Liver (tissue), 9 donors: Measurements from ENCODE around the gene ATE1. TPM values are rescaled to one million over a fixed set of nuclear protein-coding genes. Genes with fewer than 3 reads are reported as not detected.

Experiments
- DNase-seq: peaks from one replicate; pipeline ENCODE4 v3.0.0-alpha.2; 2017; ENCODE audit warnings: low spot score
- H3K27ac ChIP-seq, 2 donors: one replicate each; pipeline ENCODE4 v1.7.0; 2013; ENCODE audit warnings: inconsistent platforms in 2 of 2, low read length in 2 of 2, control low read depth in 1 of 2, low read depth in 1 of 2, mild to moderate bottlenecking in 1 of 2
- H3K27me3 ChIP-seq, 4 donors: one replicate each; pipeline versions ENCODE4 v1.6.1 to v1.7.0; 2013; ENCODE audit warnings: low read length in 3 of 4, inconsistent platforms in 1 of 4, mild to moderate bottlenecking in 1 of 4, moderate library complexity in 1 of 4; ENCODE audit not compliant: control insufficient read depth in 4 of 4, insufficient read depth in 4 of 4
- H3K36me3 ChIP-seq, 4 donors: one replicate each; pipeline versions ENCODE4 v1.6.1 to v1.7.0; 2013; ENCODE audit warnings: low read length in 3 of 4, mild to moderate bottlenecking in 3 of 4, low read depth in 1 of 4, moderate library complexity in 1 of 4; ENCODE audit not compliant: control insufficient read depth in 4 of 4, insufficient read depth in 3 of 4
- H3K4me1 ChIP-seq, 4 donors: one replicate each; pipeline versions ENCODE4 v1.6.1 to v1.7.0; 2013; ENCODE audit warnings: low read length in 3 of 4, mild to moderate bottlenecking in 3 of 4, moderate library complexity in 1 of 4; ENCODE audit not compliant: control insufficient read depth in 4 of 4, insufficient read depth in 4 of 4
- H3K4me3 ChIP-seq, 3 donors: one replicate each; pipeline versions ENCODE4 v1.6.1 to v1.7.0; 2013; ENCODE audit warnings: low read length in 3 of 3, control low read depth in 1 of 3, low read depth in 1 of 3, mild to moderate bottlenecking in 1 of 3
- H3K9ac ChIP-seq, 2 donors: one replicate each; pipeline ENCODE4 v1.7.0; 2013; ENCODE audit warnings: low read length in 2 of 2, mild to moderate bottlenecking in 2 of 2, moderate library complexity in 2 of 2, control low read depth in 1 of 2, low read depth in 1 of 2
- H3K9me3 ChIP-seq, 4 donors: one replicate each; pipeline versions ENCODE4 v1.6.1 to v1.7.0; 2013; ENCODE audit warnings: low read length in 3 of 4; ENCODE audit not compliant: control insufficient read depth in 4 of 4
- EGR1 ChIP-seq, 2 donors: IDR thresholded peaks; 2 replicates each; pipeline ENCODE4 v1.6.1; 2016 to 2018; ENCODE audit warnings: antibody characterized with exemption in 2 of 2, low read depth in 2 of 2
- FOXA1 ChIP-seq: IDR thresholded peaks from 2 replicates; pipeline ENCODE4 v1.6.1; 2016; ENCODE audit warnings: antibody characterized with exemption
- FOXA2 ChIP-seq: IDR thresholded peaks from 2 replicates; pipeline ENCODE4 v1.6.1; 2016; ENCODE audit warnings: antibody characterized with exemption
- GABPA ChIP-seq, 2 donors: IDR thresholded peaks in 1 of 2; conservative IDR thresholded peaks in 1 of 2; 2 replicates each; pipeline ENCODE4 v1.6.1; 2016; ENCODE audit warnings: antibody characterized with exemption in 2 of 2, mild to moderate bottlenecking in 1 of 2, moderate library complexity in 1 of 2
- HNF4A ChIP-seq, 2 donors: conservative IDR thresholded peaks; 2 replicates each; pipeline ENCODE4 v1.6.1; 2016; ENCODE audit warnings: antibody characterized with exemption in 2 of 2, mild to moderate bottlenecking in 2 of 2
- HNF4G ChIP-seq: IDR thresholded peaks from 2 replicates; pipeline ENCODE4 v1.6.1; 2016; ENCODE audit warnings: antibody characterized with exemption
- JUND ChIP-seq, 2 donors: IDR thresholded peaks; 2 replicates each; pipeline ENCODE4 v1.6.1; 2016; ENCODE audit warnings: antibody characterized with exemption in 2 of 2
- NR2F2 ChIP-seq: IDR thresholded peaks from 2 replicates; pipeline ENCODE4 v1.6.1; 2016; ENCODE audit warnings: antibody characterized with exemption
- RAD21 ChIP-seq, 2 donors: IDR thresholded peaks; 2 replicates each; pipeline ENCODE4 v1.6.1; 2016; ENCODE audit warnings: antibody characterized with exemption in 2 of 2, mild to moderate bottlenecking in 2 of 2
- RXRA ChIP-seq, 2 donors: IDR thresholded peaks; 2 replicates each; pipeline ENCODE4 v1.6.1; 2017 to 2018; ENCODE audit warnings: antibody characterized with exemption in 2 of 2, mild to moderate bottlenecking in 1 of 2
- SP1 ChIP-seq: IDR thresholded peaks from 2 replicates; pipeline ENCODE4 v1.6.1; 2018; ENCODE audit warnings: antibody characterized with exemption, mild to moderate bottlenecking
- TAF1 ChIP-seq: conservative IDR thresholded peaks from 2 replicates; pipeline ENCODE4 v1.6.1; 2016; ENCODE audit warnings: antibody characterized with exemption, mild to moderate bottlenecking
- YY1 ChIP-seq: IDR thresholded peaks from 2 replicates; pipeline ENCODE4 v1.6.1; 2016; ENCODE audit warnings: antibody characterized with exemption, mild to moderate bottlenecking
- WGBS: extraction: QIAGEN DNeasy Blood & Tissue Kit; methylation state at CpG from one replicate; pipeline ENCODE4 v1.1.7; 2013; 5-methylcytosine and 5-hydroxymethylcytosine counted together
- polyA plus RNA-seq, 2 donors: library from polyadenylated mRNA; stranded (reverse) in 1 of 2; unstranded in 1 of 2; fragments of 200-250 nt in 1 of 2; fragments of >200 nt in 1 of 2; fragmentation: Nextera tagmentation in 1 of 2; extraction: Ambion mirVana in 1 of 2; gene quantifications; one replicate each; pipeline versions ENCODE4 v1.2.1 to v1.2.3, GENCODE V29; 2013 to 2015
- total RNA-seq, 2 donors: library from RNA; depleted of rRNA; stranded (reverse); fragments of >200 nt; gene quantifications; one replicate each; pipeline ENCODE4 v1.2.3, GENCODE V29; 2014
- TF ChIP-seq, protein P1 (sequence below): IDR thresholded peaks from 2 replicates; pipeline ENCODE4 v1.6.1; 2016; ENCODE audit warnings: antibody characterized with exemption, mild to moderate bottlenecking
- TF ChIP-seq, protein P2 (sequence below): IDR thresholded peaks from 2 replicates; pipeline ENCODE4 v1.6.1; 2016; ENCODE audit warnings: antibody characterized with exemption
- TF ChIP-seq, protein P3 (sequence below): fragments of 150-350 bp; IDR thresholded peaks from 2 replicates; pipeline ENCODE4 v1.5.1; 2017; ENCODE audit warnings: improper control_type of control experiment, low read depth, low read length; ENCODE audit not compliant: missing input control
- TF ChIP-seq, protein P4 (sequence below): IDR thresholded peaks from 2 replicates; pipeline ENCODE4 v1.6.1; 2016; ENCODE audit warnings: antibody characterized with exemption
- donor health status: healthy.
- donor health status: healthy.
- donor health status: healthy.
- donor health status: healthy.
- donor health status: healthy.

The ATE1 gene
- total and polyA plus RNA-seq, 4 donors = 7.9 to 34.9 (median 13.5) TPM

GRCh38 chr10:121739114-121739513 lies 188.7 kb downstream of the ATE1 start:
- Histone ChIP-seq H3K27ac (no peak overlapping the region), H3K36me3 (peaks cover 2 to 18% (median 8%) of the 10 kb centered on the region in 4 donors), H3K27me3 (no peaks in the 10 kb centered on the region), H3K4me1 (peaks cover 0 to 4% (median 1%) of the 10 kb centered on the region in 4 donors), H3K4me3 (no peak overlapping the region), H3K9ac (no peak overlapping the region), H3K9me3 (no peaks in the 10 kb centered on the region)
- WGBS = 98% methylated on average over 4 of the region's 4 CpGs
- no peak for DNase-seq
- TF ChIP-seq SP1 (no peak), YY1 (no peak), TAF1 (no peak), HNF4G (no peak), JUND (IDR thresholded peaks at IDR 0.05) (no peak), NR2F2 (no peak), HNF4A (conservative IDR thresholded peaks at IDR 0.05) (no peak), EGR1 (IDR thresholded peaks at IDR 0.05; ENCODE audit: low read depth in 2 of 2) (no peak), FOXA1 (no peak), GABPA (IDR thresholded peaks at IDR 0.05 in 1 of 2, conservative IDR thresholded peaks at IDR 0.05 in 1 of 2) (no peak), FOXA2 (no peak)
- TF ChIP-seq, protein P1, sequence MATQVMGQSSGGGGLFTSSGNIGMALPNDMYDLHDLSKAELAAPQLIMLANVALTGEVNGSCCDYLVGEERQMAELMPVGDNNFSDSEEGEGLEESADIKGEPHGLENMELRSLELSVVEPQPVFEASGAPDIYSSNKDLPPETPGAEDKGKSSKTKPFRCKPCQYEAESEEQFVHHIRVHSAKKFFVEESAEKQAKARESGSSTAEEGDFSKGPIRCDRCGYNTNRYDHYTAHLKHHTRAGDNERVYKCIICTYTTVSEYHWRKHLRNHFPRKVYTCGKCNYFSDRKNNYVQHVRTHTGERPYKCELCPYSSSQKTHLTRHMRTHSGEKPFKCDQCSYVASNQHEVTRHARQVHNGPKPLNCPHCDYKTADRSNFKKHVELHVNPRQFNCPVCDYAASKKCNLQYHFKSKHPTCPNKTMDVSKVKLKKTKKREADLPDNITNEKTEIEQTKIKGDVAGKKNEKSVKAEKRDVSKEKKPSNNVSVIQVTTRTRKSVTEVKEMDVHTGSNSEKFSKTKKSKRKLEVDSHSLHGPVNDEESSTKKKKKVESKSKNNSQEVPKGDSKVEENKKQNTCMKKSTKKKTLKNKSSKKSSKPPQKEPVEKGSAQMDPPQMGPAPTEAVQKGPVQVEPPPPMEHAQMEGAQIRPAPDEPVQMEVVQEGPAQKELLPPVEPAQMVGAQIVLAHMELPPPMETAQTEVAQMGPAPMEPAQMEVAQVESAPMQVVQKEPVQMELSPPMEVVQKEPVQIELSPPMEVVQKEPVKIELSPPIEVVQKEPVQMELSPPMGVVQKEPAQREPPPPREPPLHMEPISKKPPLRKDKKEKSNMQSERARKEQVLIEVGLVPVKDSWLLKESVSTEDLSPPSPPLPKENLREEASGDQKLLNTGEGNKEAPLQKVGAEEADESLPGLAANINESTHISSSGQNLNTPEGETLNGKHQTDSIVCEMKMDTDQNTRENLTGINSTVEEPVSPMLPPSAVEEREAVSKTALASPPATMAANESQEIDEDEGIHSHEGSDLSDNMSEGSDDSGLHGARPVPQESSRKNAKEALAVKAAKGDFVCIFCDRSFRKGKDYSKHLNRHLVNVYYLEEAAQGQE = no peak
- TF ChIP-seq, protein P2, sequence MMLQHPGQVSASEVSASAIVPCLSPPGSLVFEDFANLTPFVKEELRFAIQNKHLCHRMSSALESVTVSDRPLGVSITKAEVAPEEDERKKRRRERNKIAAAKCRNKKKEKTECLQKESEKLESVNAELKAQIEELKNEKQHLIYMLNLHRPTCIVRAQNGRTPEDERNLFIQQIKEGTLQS = no peak
- TF ChIP-seq, protein P3, sequence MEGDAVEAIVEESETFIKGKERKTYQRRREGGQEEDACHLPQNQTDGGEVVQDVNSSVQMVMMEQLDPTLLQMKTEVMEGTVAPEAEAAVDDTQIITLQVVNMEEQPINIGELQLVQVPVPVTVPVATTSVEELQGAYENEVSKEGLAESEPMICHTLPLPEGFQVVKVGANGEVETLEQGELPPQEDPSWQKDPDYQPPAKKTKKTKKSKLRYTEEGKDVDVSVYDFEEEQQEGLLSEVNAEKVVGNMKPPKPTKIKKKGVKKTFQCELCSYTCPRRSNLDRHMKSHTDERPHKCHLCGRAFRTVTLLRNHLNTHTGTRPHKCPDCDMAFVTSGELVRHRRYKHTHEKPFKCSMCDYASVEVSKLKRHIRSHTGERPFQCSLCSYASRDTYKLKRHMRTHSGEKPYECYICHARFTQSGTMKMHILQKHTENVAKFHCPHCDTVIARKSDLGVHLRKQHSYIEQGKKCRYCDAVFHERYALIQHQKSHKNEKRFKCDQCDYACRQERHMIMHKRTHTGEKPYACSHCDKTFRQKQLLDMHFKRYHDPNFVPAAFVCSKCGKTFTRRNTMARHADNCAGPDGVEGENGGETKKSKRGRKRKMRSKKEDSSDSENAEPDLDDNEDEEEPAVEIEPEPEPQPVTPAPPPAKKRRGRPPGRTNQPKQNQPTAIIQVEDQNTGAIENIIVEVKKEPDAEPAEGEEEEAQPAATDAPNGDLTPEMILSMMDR = no peak

GRCh38 chr10:121736315-121737130 lies 191.3 kb downstream of the ATE1 start:
- Histone ChIP-seq H3K9ac (no peak overlapping the region), H3K9me3 (no peaks in the 10 kb centered on the region), H3K4me3 (no peak overlapping the region), H3K36me3 (peaks cover 0 to 5% (median 0%) of the 10 kb centered on the region in 4 donors), H3K27ac (no peak overlapping the region), H3K4me1 (peaks cover 0 to 4% (median 1%) of the 10 kb centered on the region in 4 donors), H3K27me3 (peaks cover 0 to 3% (median 0%) of the 10 kb centered on the region in 4 donors)
- 69% methylated on average over 13 of the region's 13 CpGs for WGBS
- no peak for TF ChIP-seq FOXA2
- no peak for TF ChIP-seq YY1
- no peak for TF ChIP-seq HNF4G
- TF ChIP-seq, protein P3 = no peak
- TF ChIP-seq EGR1 (IDR thresholded peaks at IDR 0.05; ENCODE audit: low read depth in 2 of 2) = no peak
- TF ChIP-seq FOXA1 = no peak
- no peak for TF ChIP-seq NR2F2
- TF ChIP-seq, protein P4, sequence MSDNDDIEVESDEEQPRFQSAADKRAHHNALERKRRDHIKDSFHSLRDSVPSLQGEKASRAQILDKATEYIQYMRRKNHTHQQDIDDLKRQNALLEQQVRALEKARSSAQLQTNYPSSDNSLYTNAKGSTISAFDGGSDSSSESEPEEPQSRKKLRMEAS = no peak
- no peak for TF ChIP-seq HNF4A (conservative IDR thresholded peaks at IDR 0.05)
- no peak for TF ChIP-seq RXRA (IDR thresholded peaks at IDR 0.05)
- TF ChIP-seq, protein P1 = no peak
- no peak for TF ChIP-seq RAD21 (IDR thresholded peaks at IDR 0.05)
- TF ChIP-seq TAF1 = no peak
- no peak for TF ChIP-seq GABPA (IDR thresholded peaks at IDR 0.05 in 1 of 2, conservative IDR thresholded peaks at IDR 0.05 in 1 of 2)
- no peak for DNase-seq
